GM18861 (cell line): ENCODE measurements around the gene THAP7.

Source experiments
- ATAC-seq: cut with Tn5 transposase; IDR thresholded peaks from one replicate; pipeline ENCODE4 v1.9.1; 2021; ENCODE audit not compliant: unreplicated experiment

The THAP7 gene

DNA sequence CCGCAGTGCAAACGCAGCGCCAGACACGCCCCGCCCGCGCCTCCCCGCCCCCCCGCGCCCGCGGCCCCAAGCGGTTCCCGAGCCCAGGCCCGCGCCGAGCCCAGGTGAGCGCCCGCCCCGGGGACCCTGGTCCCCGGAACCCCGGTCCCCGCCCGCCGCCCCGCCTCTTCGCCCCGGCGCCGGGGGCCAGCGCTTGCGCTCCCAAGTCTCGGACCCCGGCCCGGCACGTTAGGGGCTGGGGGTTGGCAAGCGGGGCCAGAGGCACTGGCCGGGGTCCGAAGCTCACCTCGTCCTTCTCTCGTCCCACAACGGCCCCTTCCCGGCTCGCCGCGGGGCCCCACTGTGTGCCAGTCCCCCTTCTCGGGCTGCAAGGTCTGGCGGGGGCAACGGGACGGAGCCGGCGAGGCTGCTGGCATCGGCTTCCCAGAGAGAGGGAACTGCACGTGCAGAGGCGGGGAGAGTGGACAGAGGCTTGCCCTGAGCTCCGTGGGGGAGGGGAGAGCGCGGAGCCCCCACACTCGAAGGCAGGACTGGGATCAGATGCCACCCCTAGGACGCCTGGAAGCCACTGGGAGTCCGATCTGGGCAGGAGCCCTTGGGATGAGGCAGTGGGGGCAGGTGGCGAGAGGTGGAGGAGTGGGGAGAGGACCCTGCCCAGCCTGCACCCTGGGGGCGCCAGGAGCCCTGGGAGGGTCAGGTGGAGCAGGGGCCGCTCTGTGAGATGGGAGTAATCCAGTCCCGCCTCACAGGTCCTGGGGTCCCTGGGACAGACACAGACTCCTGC is 36.6 kb downstream of the THAP7 start:
- ATAC-seq = no peak

- no peak for ATAC-seq
Observed at GRCh38 chr22:20964799-20965103, 37.2 kb downstream of the THAP7 start.

- no peak for ATAC-seq
Observed at GRCh38 chr22:20964090-20964798, 37.7 kb downstream of the THAP7 start.

- ATAC-seq = no peak
Observed at GRCh38 chr22:20963201-20964052, 38.5 kb downstream of the THAP7 start.

DNA sequence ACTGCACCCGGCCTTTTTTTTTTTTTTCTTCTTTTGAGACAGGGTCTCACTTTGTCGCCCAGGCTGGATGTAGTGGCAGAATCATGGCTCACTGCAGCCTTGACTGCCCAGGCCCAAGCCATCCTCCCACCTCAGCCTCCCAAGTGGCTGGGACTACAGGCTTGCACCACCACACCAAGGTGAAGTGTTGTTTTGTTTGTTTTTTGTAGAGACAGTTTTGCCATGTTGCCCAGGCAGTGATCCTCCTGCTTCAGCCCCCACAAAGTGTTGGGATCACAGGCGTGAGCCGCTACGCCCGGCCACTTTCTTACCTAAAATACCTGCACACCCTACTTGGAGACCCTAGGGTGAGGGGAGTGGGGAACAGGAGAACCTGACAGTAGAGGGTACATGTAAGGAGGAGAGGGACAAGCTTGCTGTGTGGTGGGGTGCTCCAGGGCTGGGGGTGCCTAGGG is 39.4 kb downstream of the THAP7 start:
- no peak for ATAC-seq

GRCh38 chr22:20960609-20961008 is 41.3 kb downstream of the THAP7 start:
- no peak for ATAC-seq

DNA sequence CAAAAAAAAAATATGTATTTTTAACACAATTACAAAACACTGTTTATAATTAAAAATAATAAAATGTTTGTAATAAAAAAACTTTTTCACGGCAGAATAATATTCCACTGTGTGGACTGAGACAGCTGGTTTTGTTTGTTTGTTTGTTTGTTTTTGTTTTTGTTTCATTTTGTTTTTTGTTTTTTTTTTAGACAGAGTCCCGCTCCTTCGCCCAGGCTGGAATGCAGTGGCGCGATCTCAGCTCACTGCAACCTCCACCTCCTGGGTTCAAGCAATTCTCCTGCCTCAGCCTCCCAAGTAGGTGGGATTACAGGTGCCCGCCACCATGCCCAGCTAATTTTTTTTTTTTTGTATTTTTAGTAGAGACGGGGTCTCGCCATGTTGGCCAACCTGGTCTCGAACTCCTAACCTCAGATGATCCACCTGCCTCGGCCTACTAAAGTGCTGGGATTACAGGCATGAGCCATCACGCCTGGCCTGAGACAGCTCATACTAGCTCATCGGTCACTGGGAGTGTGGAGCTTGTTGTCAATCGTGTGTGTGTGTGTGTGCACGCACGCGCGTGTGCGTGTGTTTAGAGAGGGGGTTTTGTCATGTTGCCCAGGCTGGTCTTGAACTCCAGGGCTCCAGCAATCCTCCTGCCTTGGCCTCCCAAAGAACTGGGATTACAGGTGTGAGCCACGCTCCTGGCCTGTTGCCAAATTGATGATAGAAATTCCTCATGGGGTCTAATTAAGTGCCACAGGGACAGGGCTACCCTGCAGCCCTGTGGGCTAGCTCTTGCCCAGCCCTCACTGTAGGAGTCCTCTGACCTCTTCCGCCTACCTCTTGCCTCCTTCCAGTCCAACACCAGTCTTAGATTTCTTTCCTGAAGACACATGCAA is 42.1 kb downstream of the THAP7 start:
- ATAC-seq = no peak

DNA sequence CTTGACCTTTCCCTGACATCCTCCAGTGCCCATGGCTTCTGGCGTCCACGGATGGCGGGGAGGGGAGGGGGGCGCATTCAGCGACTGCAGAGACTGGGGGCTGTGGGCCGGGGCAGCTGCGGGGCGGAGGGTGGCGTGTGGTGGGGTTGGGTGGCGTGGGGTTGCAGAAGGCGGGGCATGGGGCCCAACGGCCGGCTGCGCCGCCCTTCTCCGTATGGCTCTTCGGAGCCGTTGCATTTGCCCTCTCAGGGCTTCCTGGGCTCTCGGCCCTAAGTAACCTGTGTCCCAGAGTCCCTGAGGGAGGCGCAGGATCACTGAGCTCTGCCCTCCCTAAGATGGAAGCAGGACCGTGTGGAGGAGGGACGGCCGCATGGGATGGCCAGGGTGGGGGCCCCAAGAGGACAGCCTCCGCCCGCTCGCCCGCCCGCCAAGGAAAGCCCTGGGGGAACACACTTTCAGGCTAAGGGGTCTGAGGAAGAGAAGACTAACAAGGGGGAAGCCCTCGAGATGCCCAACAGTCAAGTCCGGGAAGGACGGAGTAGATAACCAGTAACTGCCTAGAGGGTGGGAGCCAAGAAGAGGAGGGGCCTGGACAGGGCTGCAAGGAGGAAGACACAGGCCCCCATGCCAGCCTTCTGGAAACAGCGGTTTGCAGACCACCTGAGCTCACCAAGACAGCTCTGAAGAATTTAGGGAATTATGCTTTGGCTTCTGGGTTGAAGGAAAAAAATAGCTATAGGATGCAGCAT is 44.1 kb downstream of the THAP7 start:
- ATAC-seq = no peak

DNA sequence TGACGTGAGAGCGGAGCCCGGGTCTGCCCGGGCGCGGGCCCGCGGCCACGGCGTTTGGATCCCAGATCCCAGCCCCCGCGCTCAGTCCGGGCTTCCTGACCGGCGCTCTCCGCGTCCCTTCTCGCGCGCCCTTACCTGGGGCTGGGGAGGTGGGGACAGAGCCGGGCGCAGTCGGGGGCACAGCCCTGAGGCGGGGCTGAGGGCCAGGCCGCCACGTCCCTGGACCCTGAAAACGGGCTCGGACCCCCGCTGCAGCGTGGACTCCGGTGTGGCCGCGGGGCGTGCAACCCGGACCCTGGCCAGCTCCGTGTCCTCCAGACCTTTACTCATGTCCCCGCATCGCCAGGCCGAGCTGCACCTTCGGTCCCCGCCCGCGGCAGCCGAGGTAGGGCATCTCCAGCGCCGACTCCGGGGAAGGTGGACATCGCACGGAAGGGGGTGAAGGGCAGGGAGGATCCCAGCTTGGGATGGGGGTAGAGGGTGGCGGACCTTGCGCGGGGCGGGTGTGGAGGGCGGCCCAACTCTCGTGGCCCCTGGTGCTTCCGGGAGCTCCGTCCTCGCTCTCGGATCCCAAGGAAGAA is 44.7 kb downstream of the THAP7 start:
- ATAC-seq = no peak

DNA sequence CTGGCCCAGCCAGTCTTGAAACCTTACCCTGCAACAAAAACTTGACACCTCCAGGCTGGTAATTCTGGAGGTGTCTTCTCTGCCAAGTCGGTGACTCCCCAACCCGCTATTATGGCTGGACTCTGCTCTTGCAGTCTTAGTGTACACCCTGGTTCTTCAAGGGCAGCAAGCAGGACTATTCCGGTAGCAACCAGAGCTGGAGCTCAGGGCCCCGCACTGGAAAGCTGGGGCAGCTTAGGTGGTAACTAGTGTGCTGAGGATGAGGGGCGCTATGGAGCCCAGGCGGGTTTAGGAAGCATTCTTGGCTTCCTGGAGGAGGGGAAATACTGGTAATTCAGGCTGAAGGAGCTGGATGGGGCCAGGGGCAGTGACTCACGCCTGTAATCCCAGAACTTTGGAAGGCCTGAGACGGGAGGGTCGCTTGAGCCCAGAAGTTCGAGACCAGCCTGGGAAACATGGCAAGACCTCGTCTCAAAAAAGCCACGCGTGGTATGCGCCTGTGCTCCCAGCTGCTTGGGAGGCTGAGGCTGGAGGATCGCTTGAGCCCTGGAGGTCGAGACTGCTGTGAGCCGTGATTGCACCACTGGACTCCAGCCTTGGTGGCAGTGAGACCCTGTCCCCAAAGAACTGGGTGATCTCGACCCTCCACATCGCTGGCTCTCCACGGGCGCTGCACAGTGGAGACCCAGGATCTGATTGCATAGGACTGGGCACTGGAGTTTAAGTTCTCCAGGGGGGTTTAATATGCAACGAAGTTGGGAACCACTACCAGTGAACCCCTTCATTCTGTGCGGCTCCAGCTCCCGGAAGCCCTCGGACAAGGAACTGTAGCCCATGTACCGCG is 45.4 kb downstream of the THAP7 start:
- no peak for ATAC-seq

- no peak for ATAC-seq
Observed at GRCh38 chr22:20955548-20955947, 46.4 kb downstream of the THAP7 start.

DNA sequence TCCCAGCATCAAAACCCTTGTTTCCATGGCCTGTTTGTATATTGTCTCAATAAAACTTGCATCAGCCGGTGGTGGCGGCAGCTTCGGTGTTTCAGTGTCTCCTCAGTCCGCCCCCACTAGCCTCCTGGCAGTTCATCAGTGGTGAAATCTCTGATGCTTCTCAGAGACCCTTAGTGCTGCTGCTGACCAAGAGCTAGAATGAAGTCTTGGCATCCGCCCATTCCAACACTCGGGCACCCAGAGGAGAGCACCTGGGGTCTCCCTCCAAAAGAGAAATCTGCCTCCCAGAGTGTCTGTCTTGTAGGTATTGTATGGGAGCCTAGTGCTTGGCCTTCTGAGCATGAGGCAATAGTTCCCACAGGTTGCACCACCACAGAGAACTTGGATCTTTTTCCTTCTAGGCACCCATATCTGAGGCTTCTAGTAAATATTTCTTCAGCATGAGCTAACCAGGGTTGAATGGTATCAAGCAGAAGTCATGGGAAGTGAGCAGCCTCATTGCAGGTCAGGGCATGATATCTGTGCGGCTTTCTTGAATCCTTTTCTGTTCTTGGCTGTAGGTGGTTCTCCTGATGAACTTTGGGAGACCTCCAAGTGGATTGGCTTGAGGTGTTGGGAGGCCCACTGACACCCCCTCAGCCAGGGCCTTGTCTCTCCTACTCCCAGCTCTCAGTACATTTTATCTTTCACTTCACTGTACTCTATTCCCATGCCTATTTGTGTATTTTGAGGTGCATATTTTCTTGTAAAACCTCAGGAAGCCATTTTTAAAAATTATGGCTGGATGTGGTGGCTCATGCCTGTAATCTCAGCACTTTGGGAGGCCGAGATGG is 48.0 kb downstream of the THAP7 start:
- no peak for ATAC-seq

DNA sequence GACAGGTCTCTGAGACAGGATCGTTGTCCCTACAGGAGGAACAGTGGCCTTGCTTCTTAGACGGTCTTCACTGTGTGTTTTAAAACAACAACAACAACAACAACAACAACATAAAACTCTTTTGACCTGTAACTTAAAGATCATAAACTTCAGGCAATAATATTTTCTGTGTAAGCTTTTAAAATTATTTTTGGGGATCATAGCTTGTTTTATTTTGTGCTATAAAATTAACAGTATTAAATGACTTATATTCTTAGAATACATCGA is 48.6 kb downstream of the THAP7 start:
- ATAC-seq = no peak

DNA sequence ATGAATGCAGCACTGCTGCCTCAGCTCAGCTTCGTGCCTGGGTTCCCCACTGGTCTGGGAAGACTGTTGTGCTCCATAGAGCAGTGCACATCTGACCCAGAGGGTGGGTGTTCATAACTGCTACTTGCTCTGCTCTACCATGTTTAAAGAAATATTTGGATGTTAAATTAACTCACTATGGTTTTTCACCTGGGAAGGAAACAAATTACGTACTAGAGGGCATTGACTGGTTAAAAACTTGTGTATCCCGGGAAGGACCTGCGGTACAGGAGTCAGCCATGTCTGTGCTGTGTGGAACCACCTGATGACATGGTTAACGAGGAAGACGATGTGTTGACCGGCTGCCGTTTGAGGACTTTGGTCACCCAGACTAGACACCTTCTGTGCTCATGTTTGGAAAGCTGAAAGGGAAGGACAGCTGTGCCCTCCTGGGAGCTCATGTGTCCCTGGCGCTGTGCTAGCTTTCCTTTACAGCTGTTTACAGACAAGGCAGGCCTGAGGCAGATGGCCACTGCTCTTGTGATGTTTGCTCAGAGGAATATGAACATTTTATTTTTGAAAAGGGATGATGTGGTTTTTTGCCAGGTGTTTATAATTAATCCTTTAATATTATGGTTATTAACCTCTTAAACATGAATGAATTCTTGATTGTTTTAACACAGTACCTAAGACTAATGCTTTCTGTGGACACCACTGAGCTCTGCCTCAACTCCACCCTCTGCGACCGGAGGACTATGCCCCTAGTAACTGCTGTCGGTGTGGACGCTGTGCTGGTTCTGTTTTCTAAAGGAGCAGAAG is 49.2 kb downstream of the THAP7 start:
- no peak for ATAC-seq

- ATAC-seq = no peak
Observed at GRCh38 chr22:20951932-20952380, 50.0 kb downstream of the THAP7 start.

DNA sequence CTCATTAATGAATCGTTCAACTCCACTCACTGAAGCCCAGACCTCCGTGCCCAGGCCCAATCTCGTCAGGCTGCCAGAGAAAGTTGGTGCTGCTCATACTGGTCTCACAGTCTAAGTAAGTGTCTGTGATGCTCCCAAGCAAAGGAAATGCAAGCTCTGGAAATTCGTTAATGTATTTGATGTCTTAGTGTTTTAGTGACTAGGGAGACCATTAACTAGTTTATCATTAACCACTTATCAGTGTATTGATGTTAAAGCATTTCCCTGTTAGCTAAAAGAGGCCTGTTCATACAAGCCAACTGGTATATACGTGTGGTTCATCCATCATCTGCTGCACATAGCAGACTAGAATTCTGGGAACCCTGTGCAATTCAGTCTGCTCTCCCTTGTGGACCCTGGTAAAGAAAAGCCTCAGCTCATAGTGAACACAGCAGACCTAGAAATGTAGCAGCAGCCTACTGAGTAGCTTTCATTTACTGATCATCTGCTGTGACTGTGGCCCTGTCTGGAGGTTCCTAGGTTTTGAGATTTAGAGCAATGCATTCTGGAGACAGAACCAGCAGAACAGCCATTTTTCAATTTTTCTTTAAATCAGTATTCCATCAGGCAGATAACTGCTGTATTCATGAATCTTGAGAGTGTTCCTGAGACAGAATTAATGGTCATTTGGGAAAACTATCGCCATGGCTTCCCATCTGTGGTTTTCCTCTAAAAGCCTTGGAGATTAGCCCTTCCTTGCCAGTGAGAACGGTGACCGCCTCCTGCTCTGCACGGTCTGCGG is 50.6 kb downstream of the THAP7 start:
- ATAC-seq = no peak
